ENCODE results near the gene MVP.

DNA sequence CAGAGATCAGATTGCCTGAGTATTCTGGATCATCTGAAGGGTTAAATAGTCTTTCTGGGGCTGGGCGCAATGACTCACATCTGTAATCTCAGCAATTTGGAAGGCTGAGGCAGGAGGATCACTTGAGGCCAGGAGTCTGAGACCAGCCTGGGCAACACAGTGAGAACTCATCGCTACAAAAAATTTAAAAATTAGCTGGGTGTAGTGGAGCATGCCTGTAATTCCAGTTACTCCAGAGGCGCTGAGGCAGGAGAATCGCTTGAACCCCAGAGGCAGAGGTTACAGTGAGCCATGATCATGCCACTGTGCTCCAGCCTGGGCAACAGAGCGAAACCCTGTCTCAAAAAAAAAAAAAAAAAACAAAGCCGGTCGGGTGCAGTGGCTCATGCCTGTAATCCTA lies 15.7 kb downstream of the MVP start:
- TF ChIP-seq CTCF (IDR thresholded peaks at IDR 0.05 in 8 of 11, conservative IDR thresholded peaks at IDR 0.05 in 3 of 11) = no peak
- TF ChIP-seq POLR2A (IDR thresholded peaks at IDR 0.05) = no peak

Data from spleen (tissue), 7 donors.